OCI-LY3 (cell line): Measurements from ENCODE around the gene SAA1.

Experiments
- H2AFZ ChIP-seq: fragments of 200-600, 300-600 bp; shearing (Covaris generic); 2 replicates; pipeline ENCODE4 v1.6.0; 2014; ENCODE audit warnings: antibody characterized with exemption, low read depth, low read length
- H3K27ac ChIP-seq: fragments of 200-600, 300-600 bp; sonication (generic); 2 replicates; pipeline ENCODE4 v1.5.1; 2014; ENCODE audit warnings: mild to moderate bottlenecking, low read length, moderate library complexity, mixed read lengths
- H3K27me3 ChIP-seq: fragments of 200-600, 300-600 bp; sonication (generic); 2 replicates; pipeline ENCODE4 v1.6.1; 2014; ENCODE audit warnings: low read depth, low read length, mixed read lengths
- H3K36me3 ChIP-seq: fragments of 200-600, 300-600 bp; sonication (generic); replicated peaks from 2 replicates; pipeline ENCODE3; 2014; ENCODE audit warnings: low read depth, low read length, mixed read lengths
- H3K4me1 ChIP-seq: fragments of 300-600, 200-600 bp; sonication (generic); 2 replicates; pipeline ENCODE4 v1.6.1; 2014; ENCODE audit warnings: low read length, mixed read lengths
- H3K4me2 ChIP-seq: fragments of 200-600, 300-600 bp; sonication (generic); 2 replicates; pipeline ENCODE4 v1.6.1; 2014; ENCODE audit warnings: low read length, mixed read lengths
- H3K4me3 ChIP-seq: fragments of 300-600, 200-600 bp; sonication (generic); 2 replicates; pipeline ENCODE4 v1.5.1; 2014; ENCODE audit warnings: antibody characterized with exemption, mild to moderate bottlenecking, low read length, moderate library complexity
- H3K79me2 ChIP-seq: fragments of 300-600, 200-600 bp; shearing (Covaris generic); 2 replicates; pipeline ENCODE4 v1.6.1; 2014; ENCODE audit warnings: mild to moderate bottlenecking, low read length, mixed read lengths
- H3K9ac ChIP-seq: fragments of 300-600, 200-600 bp; shearing (Covaris generic); 2 replicates; pipeline ENCODE4 v1.6.0; 2014; ENCODE audit warnings: mild to moderate bottlenecking, low read length, moderate library complexity
- H3K9me3 ChIP-seq: fragments of 200-600, 300-600 bp; shearing (Covaris generic); 2 replicates; pipeline ENCODE4 v1.6.1; 2014; ENCODE audit warnings: low read length, mixed read lengths; ENCODE audit not compliant: insufficient read depth
- H4K20me1 ChIP-seq: fragments of 200-600, 300-600 bp; sonication (generic); 2 replicates; pipeline ENCODE4 v1.6.1; 2016; ENCODE audit warnings: low read length, mixed read lengths; ENCODE audit not compliant: insufficient read depth
- EZH2phosphoT487 ChIP-seq: fragments of 200-600 bp; shearing (Covaris generic); IDR thresholded peaks from 2 replicates; pipeline ENCODE4 v1.6.1; 2018; ENCODE audit warnings: antibody characterized with exemption, mixed run types, low read depth
- TF ChIP-seq, protein P1 (sequence below): fragments of 200-600, 300-600 bp; sonication (generic); IDR thresholded peaks from 2 replicates; pipeline ENCODE4 v1.5.1; 2014; ENCODE audit warnings: antibody characterized with exemption, low read length, low read depth

SAA1 gene

DNA sequence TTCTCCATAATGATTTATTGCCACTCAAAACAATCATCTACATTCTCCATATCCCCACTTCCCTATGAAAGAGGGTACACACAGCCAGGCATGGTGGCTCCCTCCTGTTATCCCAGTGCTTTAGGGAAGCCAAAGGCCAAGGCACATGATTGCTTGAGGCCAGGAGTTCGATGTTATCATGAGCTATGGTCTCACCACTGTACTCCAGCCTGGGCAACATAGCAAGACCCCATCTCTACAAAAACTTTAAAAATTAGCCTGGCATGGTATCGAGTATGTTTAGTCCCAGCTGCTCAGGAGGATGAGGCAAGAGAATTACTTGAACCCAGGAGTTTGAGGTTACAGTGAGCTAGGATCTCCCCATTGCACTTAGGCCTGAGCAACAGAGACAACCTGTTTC is 49.8 kb downstream of the SAA1 start:
- no peak overlapping the region for H3K9ac ChIP-seq
- H2AFZ ChIP-seq: no peak overlapping the region
- H3K27me3 ChIP-seq: no peaks in the 10 kb centered on the region
- no peak for TF ChIP-seq EZH2phosphoT487
- TF ChIP-seq, protein P1, sequence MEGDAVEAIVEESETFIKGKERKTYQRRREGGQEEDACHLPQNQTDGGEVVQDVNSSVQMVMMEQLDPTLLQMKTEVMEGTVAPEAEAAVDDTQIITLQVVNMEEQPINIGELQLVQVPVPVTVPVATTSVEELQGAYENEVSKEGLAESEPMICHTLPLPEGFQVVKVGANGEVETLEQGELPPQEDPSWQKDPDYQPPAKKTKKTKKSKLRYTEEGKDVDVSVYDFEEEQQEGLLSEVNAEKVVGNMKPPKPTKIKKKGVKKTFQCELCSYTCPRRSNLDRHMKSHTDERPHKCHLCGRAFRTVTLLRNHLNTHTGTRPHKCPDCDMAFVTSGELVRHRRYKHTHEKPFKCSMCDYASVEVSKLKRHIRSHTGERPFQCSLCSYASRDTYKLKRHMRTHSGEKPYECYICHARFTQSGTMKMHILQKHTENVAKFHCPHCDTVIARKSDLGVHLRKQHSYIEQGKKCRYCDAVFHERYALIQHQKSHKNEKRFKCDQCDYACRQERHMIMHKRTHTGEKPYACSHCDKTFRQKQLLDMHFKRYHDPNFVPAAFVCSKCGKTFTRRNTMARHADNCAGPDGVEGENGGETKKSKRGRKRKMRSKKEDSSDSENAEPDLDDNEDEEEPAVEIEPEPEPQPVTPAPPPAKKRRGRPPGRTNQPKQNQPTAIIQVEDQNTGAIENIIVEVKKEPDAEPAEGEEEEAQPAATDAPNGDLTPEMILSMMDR: no peak
- no peak overlapping the region for H3K4me2 ChIP-seq
- peaks cover 83% of the 10 kb centered on the region for H3K79me2 ChIP-seq
- peaks cover 22% of the 10 kb centered on the region; the same call in 1 of the 2 replicates for H4K20me1 ChIP-seq
- H3K36me3 ChIP-seq: peaks cover 32% of the 10 kb centered on the region
- peaks cover 66% of the 10 kb centered on the region for H3K4me1 ChIP-seq
- no peak overlapping the region for H3K27ac ChIP-seq
- H3K9me3 ChIP-seq: no peaks in the 10 kb centered on the region
- H3K4me3 ChIP-seq: no peak overlapping the region

DNA sequence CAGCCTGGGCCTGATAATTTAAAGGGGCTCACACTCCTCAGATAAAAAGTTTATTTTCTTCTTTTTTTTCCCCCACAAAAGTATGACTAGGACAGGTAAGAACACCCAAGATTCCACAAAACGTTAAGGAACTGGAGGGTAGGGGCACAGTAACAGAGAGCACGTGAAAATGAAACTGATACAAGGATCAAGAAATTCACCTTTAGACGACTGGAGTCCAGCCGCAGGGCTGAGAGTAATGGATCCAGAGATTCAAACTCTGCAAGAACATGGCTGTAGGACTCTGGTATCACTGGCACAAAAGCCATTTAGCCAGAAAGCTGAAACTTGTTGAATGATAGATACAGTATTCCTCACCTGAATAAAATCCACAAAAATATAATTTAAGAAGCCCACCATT is 51.5 kb downstream of the SAA1 start:
- Histone ChIP-seq H2AFZ (no peak overlapping the region), H3K27me3 (no peaks in the 10 kb centered on the region), H3K9me3 (no peaks in the 10 kb centered on the region), H3K79me2 (peaks cover 84% of the 10 kb centered on the region), H3K27ac (no peak overlapping the region), H3K4me1 (peaks cover 50% of the 10 kb centered on the region), H3K4me2 (no peak overlapping the region), H3K36me3 (peaks cover 23% of the 10 kb centered on the region), H3K4me3 (no peak overlapping the region), H3K9ac (no peak overlapping the region), H4K20me1 (peaks cover 22% of the 10 kb centered on the region; the same call in 1 of the 2 replicates)
- TF ChIP-seq EZH2phosphoT487: no peak
- TF ChIP-seq, protein P1: no peak
